A549 (cell line): ENCODE measurements around the gene ABCB4.

Experiments
- CTCF ChIP-seq: fragments of >200 bp; sonication (Bioruptor Twin); formaldehyde crosslinking; IDR thresholded peaks from 3 replicates; pipeline ENCODE4 v1.5.1; 2016
- JUNB ChIP-seq: fragments of >200 bp; sonication (Bioruptor Twin); formaldehyde crosslinking; IDR thresholded peaks from 2 replicates; pipeline ENCODE4 v1.6.1; 2016
- POLR2A ChIP-seq: IDR thresholded peaks from 2 replicates; pipeline ENCODE4 v1.6.1; 2012; ENCODE audit warnings: mild to moderate bottlenecking, low read length
- REST ChIP-seq: fragments of 200-600 bp; sonication (generic); IDR thresholded peaks from 2 replicates; pipeline ENCODE4 v1.6.1; 2016; ENCODE audit warnings: antibody characterized with exemption, mild to moderate bottlenecking, moderate library complexity
- RFX5 ChIP-seq: fragments of 450-650 bp; IDR thresholded peaks from 2 replicates; pipeline ENCODE4 v1.7.1; 2014; ENCODE audit warnings: antibody characterized with exemption, mild to moderate bottlenecking, moderate library complexity

GRCh38 chr7:87473192-87473591 is 2.3 kb downstream of the ABCB4 start:
- no peak for TF ChIP-seq CTCF
- TF ChIP-seq JUNB = no peak
- TF ChIP-seq POLR2A = no peak
- no peak for TF ChIP-seq RFX5
- TF ChIP-seq REST = no peak
